ENCODE data around the gene POLE2. TPM values are rescaled to one million over a fixed set of nuclear protein-coding genes. Genes with fewer than 3 reads are reported as not detected.

POLE2 gene
- total RNA-seq, 2 experiments from 2014 or later, result 28.6 to 30.3 TPM

- CTCF ChIA-PET (ENCODE audit: unreplicated experiment), result no interaction called here
- H3K27ac ChIP-seq (ENCODE audit: low read depth, low read length, poor library complexity, severe bottlenecking), result no peak overlapping the region
- no peaks in the 10 kb centered on the region for H3K9me2 ChIP-seq (ENCODE audit: insufficient read depth, low read length)
- no peak overlapping the region for H2AFZ ChIP-seq (ENCODE audit: low read length)
- H4K20me1 ChIP-seq (ENCODE audit: insufficient read depth, low read length), result no peaks in the 10 kb centered on the region
- no peaks in the 10 kb centered on the region for H3K4me1 ChIP-seq (ENCODE audit: insufficient read depth, low read length, poor library complexity, severe bottlenecking)
- POLR2A ChIA-PET, result interaction anchor here (0.6 to 1.2 kb wide), 3 partner anchors 11 to 171 kb away, joined by 3 to 6 read pairs (median 4); no protein-coding TSS in a partner anchor
- no peak for TF ChIP-seq CTCF (conservative IDR thresholded peaks at IDR 0.05; ENCODE audit: low read length)
- no peak for TF ChIP-seq EZH2phosphoT487 (IDR thresholded peaks at IDR 0.05; ENCODE audit: borderline replicate concordance, low read depth, low read length)
- no peak for DNase-seq (ENCODE audit: low spot score)
- no peak overlapping the region for H3K4me2 ChIP-seq (ENCODE audit: low read length)
- peaks cover 88% of the 10 kb centered on the region for H3K36me3 ChIP-seq (ENCODE audit: insufficient read depth, low read length)
- no peak overlapping the region for H3K4me3 ChIP-seq (ENCODE audit: low read depth, low read length, poor library complexity, severe bottlenecking)
- no peaks in the 10 kb centered on the region for H3K9me3 ChIP-seq (ENCODE audit: low read length)
- no peaks in the 10 kb centered on the region for H3K79me2 ChIP-seq (ENCODE audit: insufficient read depth, low read depth, low read length)
- BruUV-seq (replicated peaks), result no TSS peak
- intact Hi-C loops (cut with micrococcal nuclease; ENCODE audit: unreplicated experiment), result no loop called here
Observed at GRCh38 chr14:49677643-49678042, 10.4 kb downstream of the POLE2 start.

GRCh38 chr14:49673586-49673985 lies 14.4 kb downstream of the POLE2 start:
- Histone ChIP-seq H4K20me1 (ENCODE audit: insufficient read depth, low read length) (no peaks in the 10 kb centered on the region), H3K4me2 (ENCODE audit: low read length) (no peak overlapping the region), H2AFZ (ENCODE audit: low read length) (no peak overlapping the region), H3K36me3 (ENCODE audit: insufficient read depth, low read length) (peaks cover 78% of the 10 kb centered on the region), H3K4me3 (ENCODE audit: low read depth, low read length, poor library complexity, severe bottlenecking) (no peak overlapping the region), H3K4me1 (ENCODE audit: insufficient read depth, low read length, poor library complexity, severe bottlenecking) (no peaks in the 10 kb centered on the region), H3K9me3 (ENCODE audit: low read length) (no peaks in the 10 kb centered on the region), H3K79me2 (ENCODE audit: insufficient read depth, low read depth, low read length) (no peaks in the 10 kb centered on the region), H3K9me2 (ENCODE audit: insufficient read depth, low read length) (no peaks in the 10 kb centered on the region), H3K27ac (ENCODE audit: low read depth, low read length, poor library complexity, severe bottlenecking) (no peak overlapping the region)
- TF ChIP-seq CTCF (conservative IDR thresholded peaks at IDR 0.05; ENCODE audit: low read length) (no peak), EZH2phosphoT487 (IDR thresholded peaks at IDR 0.05; ENCODE audit: borderline replicate concordance, low read depth, low read length) (no peak)
- ChIA-PET CTCF (ENCODE audit: unreplicated experiment) (no interaction called here), POLR2A (interaction anchor here (0.6 kb wide), 1 partner anchor 84 kb away, joined by 5 read pairs; no protein-coding TSS in a partner anchor)
- DNase-seq (ENCODE audit: low spot score), result no peak
- intact Hi-C loops (cut with micrococcal nuclease; ENCODE audit: unreplicated experiment), result no loop called here
- TSS peak; percentile 19 for BruUV-seq (replicated peaks)

GRCh38 chr14:49670475-49670874 lies 17.5 kb downstream of the POLE2 start:
- Histone ChIP-seq H3K79me2 (ENCODE audit: insufficient read depth, low read depth, low read length) (no peaks in the 10 kb centered on the region), H3K4me1 (ENCODE audit: insufficient read depth, low read length, poor library complexity, severe bottlenecking) (no peaks in the 10 kb centered on the region), H2AFZ (ENCODE audit: low read length) (no peak overlapping the region), H3K4me3 (ENCODE audit: low read depth, low read length, poor library complexity, severe bottlenecking) (no peak overlapping the region), H3K9me2 (ENCODE audit: insufficient read depth, low read length) (no peaks in the 10 kb centered on the region), H3K27ac (ENCODE audit: low read depth, low read length, poor library complexity, severe bottlenecking) (no peak overlapping the region), H3K36me3 (ENCODE audit: insufficient read depth, low read length) (peaks cover 74% of the 10 kb centered on the region), H3K9me3 (ENCODE audit: low read length) (no peaks in the 10 kb centered on the region), H3K4me2 (ENCODE audit: low read length) (no peak overlapping the region), H4K20me1 (ENCODE audit: insufficient read depth, low read length) (no peaks in the 10 kb centered on the region)
- intact Hi-C loops (cut with micrococcal nuclease; ENCODE audit: unreplicated experiment), result no loop called here
- ChIA-PET CTCF (ENCODE audit: unreplicated experiment) (no interaction called here), POLR2A (interaction anchor here (0.5 to 1.6 kb wide), 2 partner anchors 11 to 127 kb away, joined by 3 to 4 read pairs; no protein-coding TSS in a partner anchor)
- DNase-seq (ENCODE audit: low spot score), result no peak
- no peak for TF ChIP-seq EZH2phosphoT487 (IDR thresholded peaks at IDR 0.05; ENCODE audit: borderline replicate concordance, low read depth, low read length)
- no peak for TF ChIP-seq CTCF (conservative IDR thresholded peaks at IDR 0.05; ENCODE audit: low read length)
- no TSS peak for BruUV-seq (replicated peaks)

Measured in OCI-LY7 (cell line).